GM21447 (cell line): Measurements from ENCODE around the gene ATG9B.

Source experiments
- ATAC-seq: cut with Tn5 transposase; IDR thresholded peaks from one replicate; pipeline ENCODE4 v1.9.1; 2021; ENCODE audit not compliant: unreplicated experiment

ATG9B gene

DNA sequence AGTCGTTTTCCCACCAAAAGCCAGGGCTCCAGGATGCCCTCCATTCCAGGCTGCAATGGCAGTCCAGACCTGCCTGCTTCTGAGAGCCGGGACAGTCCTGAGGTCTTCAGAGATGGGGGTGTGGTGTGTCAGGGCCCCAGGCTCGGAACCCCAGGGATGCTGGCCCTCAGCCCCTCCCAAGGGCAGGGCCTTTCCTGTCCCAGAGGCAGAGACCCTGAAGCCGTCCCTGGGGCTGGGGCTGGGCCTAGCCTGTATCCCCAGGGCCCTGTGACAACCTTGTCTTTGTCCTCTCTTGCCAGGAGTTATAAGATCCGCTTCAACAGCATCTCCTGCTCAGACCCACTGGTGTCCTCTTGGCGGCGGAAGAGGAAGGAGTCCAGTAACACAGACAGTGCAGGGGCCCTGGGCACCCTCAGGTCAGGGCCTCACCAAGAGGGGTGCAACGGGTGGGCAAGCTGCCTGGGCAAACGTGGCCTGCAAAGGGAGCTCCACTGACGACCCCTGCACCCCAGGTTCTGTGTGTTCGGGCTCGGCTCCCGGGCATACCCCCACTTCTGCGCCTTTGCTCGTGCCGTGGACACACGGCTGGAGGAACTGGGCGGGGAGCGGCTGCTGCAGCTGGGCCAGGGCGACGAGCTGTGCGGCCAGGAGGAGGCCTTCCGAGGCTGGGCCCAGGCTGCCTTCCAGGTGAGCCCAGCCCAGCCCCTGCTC is 17.5 kb downstream of the ATG9B start:
- ATAC-seq: no peak

DNA sequence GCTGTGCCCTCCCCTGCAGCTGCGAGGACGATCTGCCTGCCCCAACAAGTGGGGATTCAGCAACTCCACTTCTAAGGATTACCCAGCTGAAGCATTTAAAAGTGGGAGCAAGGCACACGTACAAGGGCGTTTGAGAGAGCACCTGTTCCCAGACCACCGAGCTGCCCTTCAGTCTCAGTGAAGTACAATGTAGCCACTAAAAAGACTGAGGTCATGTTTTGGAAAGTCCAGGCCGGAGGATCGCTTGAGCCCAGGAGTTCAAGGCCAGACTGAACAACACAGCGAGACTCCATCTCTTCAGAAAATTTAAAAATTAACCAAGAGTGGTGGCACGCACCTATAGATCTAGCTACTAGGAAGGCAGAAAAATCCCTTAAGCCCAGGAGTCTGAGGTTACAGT is 18.7 kb downstream of the ATG9B start:
- no peak for ATAC-seq

DNA sequence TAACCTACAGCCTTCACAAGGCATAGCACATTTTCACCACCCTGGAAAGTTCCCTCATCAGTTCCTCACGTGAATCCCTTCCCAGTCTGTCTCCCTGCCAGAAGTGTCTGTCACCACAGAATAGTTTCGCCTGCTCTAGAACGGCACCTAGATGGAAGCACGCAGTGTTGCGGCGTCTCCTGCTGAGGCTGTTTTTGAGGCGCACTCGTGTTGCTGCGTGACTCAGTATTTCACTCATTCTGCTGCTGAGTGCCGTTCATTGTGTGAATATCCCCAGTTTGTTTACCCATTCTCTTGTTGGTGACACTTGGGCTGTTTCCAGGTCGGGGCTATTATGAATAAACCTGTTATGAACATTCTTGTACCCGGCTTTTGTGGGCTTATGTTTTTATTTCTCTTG is 20.7 kb downstream of the ATG9B start:
- no peak for ATAC-seq

DNA sequence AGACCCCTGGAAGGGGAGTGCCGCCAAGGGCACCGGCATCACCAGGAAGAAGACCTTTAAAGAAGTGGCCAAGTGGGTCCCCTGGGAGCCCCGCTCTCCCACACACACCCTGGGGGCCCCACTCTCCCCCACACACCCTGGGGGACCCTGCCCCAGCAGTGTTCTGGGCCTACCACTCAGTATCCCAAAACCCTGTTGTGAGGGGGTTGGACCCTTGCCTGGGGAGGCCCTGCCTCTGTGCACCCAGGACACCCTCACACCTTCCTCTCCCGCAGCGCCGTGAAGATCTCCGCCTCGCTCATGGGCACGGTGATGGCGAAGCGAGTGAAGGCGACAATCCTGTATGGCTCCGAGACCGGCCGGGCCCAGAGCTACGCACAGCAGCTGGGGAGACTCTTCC is 22.7 kb downstream of the ATG9B start:
- no peak for ATAC-seq

GRCh38 chr7:151000897-151001495 is 23.3 kb downstream of the ATG9B start:
- ATAC-seq: no peak

DNA sequence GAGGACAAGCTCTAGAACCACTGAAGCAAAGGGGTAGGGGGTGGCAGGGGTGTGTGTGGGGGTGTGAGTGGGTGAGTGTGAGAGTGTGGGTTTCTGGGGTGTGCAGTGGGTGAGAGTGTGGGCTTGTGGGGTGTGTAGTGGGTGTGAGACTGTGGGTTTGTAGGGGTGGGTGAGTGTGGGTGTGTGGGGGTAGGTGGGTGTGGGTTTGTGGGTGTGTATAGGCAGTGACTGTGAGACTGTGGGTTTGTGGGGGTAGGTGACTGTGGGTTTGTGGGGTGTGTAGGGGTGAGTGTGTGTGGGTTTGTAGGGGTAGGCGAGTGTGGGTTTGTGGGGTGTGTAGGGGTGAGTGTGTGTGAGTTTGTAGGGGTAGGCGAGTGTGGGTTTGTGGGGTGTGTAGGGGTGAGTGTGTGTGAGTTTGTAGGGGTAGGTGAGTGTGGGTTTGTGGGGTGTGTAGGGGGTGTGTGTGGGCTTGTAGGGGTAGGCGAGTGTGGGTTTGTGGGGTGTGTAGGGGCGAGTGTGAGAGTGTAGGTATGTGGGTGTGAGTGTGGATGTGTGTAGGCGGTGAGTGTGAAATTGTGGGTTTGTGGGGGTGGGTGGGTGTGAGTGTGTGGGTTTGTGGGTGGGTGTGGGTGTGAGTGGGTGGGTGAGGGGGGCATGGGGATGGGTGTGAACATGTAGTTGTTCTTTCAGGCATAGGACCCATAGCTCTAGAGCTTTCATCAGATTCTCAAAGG is 24.6 kb downstream of the ATG9B start:
- no peak for ATAC-seq

GRCh38 chr7:150999001-150999400 is 25.3 kb downstream of the ATG9B start:
- no peak for ATAC-seq

GRCh38 chr7:150998341-150998740 is 26.0 kb downstream of the ATG9B start:
- ATAC-seq: no peak

GRCh38 chr7:150997817-150998216 is 26.5 kb downstream of the ATG9B start:
- no peak for ATAC-seq

GRCh38 chr7:150997075-150997511 is 27.2 kb downstream of the ATG9B start:
- ATAC-seq: no peak

- ATAC-seq: no peak
Observed at GRCh38 chr7:150996376-150997074, 27.8 kb downstream of the ATG9B start.

DNA sequence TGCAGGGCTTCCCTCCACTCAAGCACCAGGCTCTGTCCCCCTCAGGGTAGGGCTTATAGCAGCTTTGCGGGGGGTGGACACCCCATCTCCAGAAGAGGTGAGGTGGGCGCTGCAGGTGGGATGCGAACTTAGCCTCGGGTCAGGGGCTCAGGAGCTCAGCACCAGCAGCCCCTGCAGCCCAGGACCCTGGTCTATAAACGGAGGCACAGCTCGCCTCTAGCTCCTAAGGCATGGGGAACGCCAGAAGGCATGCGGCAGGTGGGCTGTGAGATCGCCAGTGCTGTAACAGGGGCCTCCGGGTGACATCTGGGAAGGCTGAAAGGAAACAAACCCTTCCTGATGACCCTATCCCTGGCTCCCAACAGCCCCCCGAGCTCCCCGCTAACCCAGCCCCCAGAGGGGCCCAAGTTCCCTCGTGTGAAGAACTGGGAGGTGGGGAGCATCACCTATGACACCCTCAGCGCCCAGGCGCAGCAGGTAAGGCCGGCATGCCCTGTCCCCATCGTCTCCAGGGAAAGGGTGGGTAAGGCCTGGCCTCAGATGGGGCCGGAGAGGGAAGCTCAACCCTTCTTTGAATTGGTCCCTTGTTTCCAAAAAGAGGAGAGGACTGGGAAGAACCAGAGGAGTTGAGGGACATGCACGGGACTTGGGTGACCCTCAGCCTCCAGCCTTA is 29.3 kb downstream of the ATG9B start:
- no peak for ATAC-seq

DNA sequence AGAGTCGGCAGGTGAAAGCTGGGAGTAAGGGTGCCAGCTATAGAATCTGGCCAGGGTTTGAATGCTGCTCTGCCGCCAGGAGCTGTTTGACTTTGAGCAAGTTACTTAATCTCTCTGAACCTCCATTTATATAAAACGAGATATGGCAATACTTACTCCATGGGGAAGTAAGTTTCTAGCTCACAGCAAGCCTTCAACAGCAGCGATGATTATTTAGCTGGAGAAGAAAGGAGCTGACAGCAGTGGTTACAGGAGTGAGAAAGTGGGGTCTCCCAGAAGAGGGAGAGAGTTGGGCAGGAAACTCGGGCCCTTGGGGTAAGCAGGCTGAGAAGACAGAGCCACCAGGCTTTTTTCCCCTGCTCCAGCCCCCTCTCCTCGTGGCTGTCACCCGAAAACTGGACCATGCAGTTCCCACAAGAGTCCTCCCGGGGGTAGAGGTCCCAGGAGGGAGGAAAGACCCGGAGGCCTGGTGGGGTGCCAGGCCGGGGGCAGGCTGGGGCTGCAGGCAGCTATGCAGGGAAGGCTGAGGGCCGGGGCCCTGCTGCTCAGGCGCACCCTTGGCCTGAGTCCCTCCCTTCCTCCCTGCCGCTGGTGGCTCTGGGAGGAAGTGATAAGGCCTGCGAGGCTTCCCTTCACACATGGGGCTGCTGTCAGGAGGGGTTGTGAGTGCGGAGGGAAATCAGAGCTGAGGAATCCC is 30.0 kb downstream of the ATG9B start:
- ATAC-seq: no peak

- no peak for ATAC-seq
Observed at GRCh38 chr7:150993511-150993910, 30.8 kb downstream of the ATG9B start.

GRCh38 chr7:150992833-150993302 is 31.4 kb downstream of the ATG9B start:
- ATAC-seq: no peak

- ATAC-seq: no peak
Observed at GRCh38 chr7:150992051-150992640, 32.1 kb downstream of the ATG9B start.

DNA sequence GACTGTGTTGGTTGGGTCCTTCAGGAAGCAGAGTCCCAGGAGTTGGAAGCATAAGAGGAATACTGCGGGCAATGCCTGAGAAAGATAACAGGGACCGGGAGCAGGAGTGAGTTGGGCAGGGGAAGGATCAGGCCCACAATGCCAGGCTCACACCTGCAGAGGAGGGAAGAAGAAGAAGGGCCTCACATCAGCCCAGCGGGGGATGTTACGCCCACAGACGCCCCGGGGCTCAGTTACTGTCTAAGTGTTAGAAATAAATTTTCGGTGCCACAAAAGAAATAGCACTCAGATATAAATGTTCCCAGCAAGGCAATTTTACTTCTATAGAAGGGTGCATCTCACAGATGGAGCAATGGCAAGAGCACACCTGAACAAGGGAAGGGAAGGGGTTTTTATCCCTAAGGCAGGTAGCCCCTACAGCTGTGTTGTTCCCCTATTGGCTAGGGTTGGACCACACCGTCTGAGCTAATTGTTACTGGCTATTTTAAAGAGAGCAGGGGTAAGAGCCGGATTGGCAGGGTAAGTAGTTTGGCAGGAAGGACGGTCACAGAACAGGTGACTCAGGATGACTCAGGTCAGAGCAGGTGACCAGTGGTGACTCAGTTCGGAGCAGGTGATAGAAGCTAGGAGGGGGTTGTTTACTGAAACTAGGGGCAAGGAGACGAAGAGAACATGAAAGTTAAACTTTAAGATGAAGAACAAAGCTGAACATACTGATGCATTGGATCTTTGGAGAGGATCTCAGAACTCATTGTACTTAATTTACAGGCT is 33.7 kb downstream of the ATG9B start, which contains the start of gene NOS3:
NOS3 (plus strand) TSS at position 602 of the 771 bp plus-strand sequence. CDS start 2,787 bp downstream, outside the sequence.
- ATAC-seq: no peak

GRCh38 chr7:150989456-150989855 is 34.8 kb downstream of the ATG9B start:
- ATAC-seq: no peak
